Neuronal stem cell (in vitro differentiated cells): ENCODE results near the gene TYR.
A peak's percentile ranks its signal among the peaks of the same experiment; 100 is the strongest.

Experiments used
- DNase-seq: peaks from one replicate; pipeline ENCODE4 v3.0.0-alpha.2; 2013; ENCODE audit warnings: low spot score
- H2AFZ ChIP-seq: one replicate; pipeline ENCODE4 v1.6.1; 2013; ENCODE audit warnings: mild to moderate bottlenecking, low read length, inconsistent platforms
- H2AK5ac ChIP-seq: 2 replicates; pipeline ENCODE4 v1.6.1; 2013; ENCODE audit warnings: low read depth, mild to moderate bottlenecking, inconsistent platforms, low read length, moderate library complexity, mixed read lengths
- H2BK120ac ChIP-seq: 2 replicates; pipeline ENCODE4 v1.6.1; 2013; ENCODE audit warnings: low read depth, mild to moderate bottlenecking, inconsistent platforms, low read length, moderate library complexity, mixed read lengths
- H2BK12ac ChIP-seq: one replicate; pipeline ENCODE4 v1.6.1; 2013; ENCODE audit warnings: low read length, inconsistent platforms
- H2BK15ac ChIP-seq: 2 replicates; pipeline ENCODE4 v1.6.1; 2013; ENCODE audit warnings: mild to moderate bottlenecking, low read length, inconsistent platforms, mixed read lengths
- H2BK5ac ChIP-seq: one replicate; pipeline ENCODE4 v1.6.1; 2013; ENCODE audit warnings: inconsistent platforms, mild to moderate bottlenecking, low read length, moderate library complexity
- H3K14ac ChIP-seq: one replicate; pipeline ENCODE4 v1.6.1; 2013; ENCODE audit warnings: low read length, inconsistent platforms
- H3K18ac ChIP-seq: 2 replicates; pipeline ENCODE4 v1.6.1; 2013; ENCODE audit warnings: low read length, inconsistent platforms
- H3K23ac ChIP-seq: 2 replicates; pipeline ENCODE4 v1.6.1; 2013; ENCODE audit warnings: low read depth, mild to moderate bottlenecking, mixed read lengths, low read length, inconsistent platforms; ENCODE audit not compliant: poor library complexity
- H3K27ac ChIP-seq: replicated peaks from 3 replicates; pipeline ENCODE4 v1.5.1; 2013; ENCODE audit warnings: low read length, inconsistent platforms
- H3K27me3 ChIP-seq, 3 experiments: 2 replicates each; pipeline ENCODE4 v1.6.1; 2013; ENCODE audit warnings: low read length in 3 of 3, mild to moderate bottlenecking in 2 of 3, inconsistent platforms in 1 of 3, low read depth in 1 of 3, mixed read lengths in 1 of 3, moderate library complexity in 1 of 3; ENCODE audit not compliant: control insufficient read depth in 3 of 3, insufficient read depth in 3 of 3
- H3K36me3 ChIP-seq, 2 donors: replicated peaks in 1 of 2; 2 replicates each; pipeline ENCODE4 v1.6.1; 2013; ENCODE audit warnings: low read length in 2 of 2; ENCODE audit not compliant: control insufficient read depth in 2 of 2, insufficient read depth in 2 of 2
- H3K4ac ChIP-seq: 2 replicates; pipeline ENCODE4 v1.6.1; 2013; ENCODE audit warnings: inconsistent platforms, mild to moderate bottlenecking, low read length, moderate library complexity
- H3K4me1 ChIP-seq, 2 donors: 1 replicate in 1 of 2; 2 replicates in 1 of 2; pipeline ENCODE4 v1.6.1; 2013; ENCODE audit warnings: low read length in 2 of 2, low read depth in 1 of 2; ENCODE audit not compliant: control insufficient read depth in 2 of 2, insufficient read depth in 1 of 2
- H3K4me2 ChIP-seq: one replicate; pipeline ENCODE4 v1.6.1; 2013; ENCODE audit warnings: mild to moderate bottlenecking, low read length, inconsistent platforms; ENCODE audit not compliant: insufficient read depth, poor library complexity, severe bottlenecking
- H3K4me3 ChIP-seq, 2 donors: 2 replicates each; pipeline ENCODE4 v1.5.1; 2013; ENCODE audit warnings: low read length in 2 of 2, mild to moderate bottlenecking in 2 of 2, inconsistent platforms in 1 of 2, moderate library complexity in 1 of 2
- H3K79me1 ChIP-seq: one replicate; pipeline ENCODE4 v1.6.1; 2013; ENCODE audit warnings: low read depth, mild to moderate bottlenecking, inconsistent platforms, low read length, moderate library complexity
- H3K9ac ChIP-seq: one replicate; pipeline ENCODE4 v1.6.1; 2013; ENCODE audit warnings: mild to moderate bottlenecking, low read depth, low read length, inconsistent platforms; ENCODE audit not compliant: poor library complexity
- H3K9me3 ChIP-seq, 2 donors: replicated peaks in 1 of 2; 2 replicates each; pipeline versions ENCODE3 to v1.6.1; 2013; ENCODE audit warnings: low read length in 2 of 2, mild to moderate bottlenecking in 2 of 2, inconsistent platforms in 1 of 2, low read depth in 1 of 2, mixed read lengths in 1 of 2, moderate library complexity in 1 of 2; ENCODE audit not compliant: control insufficient read depth in 2 of 2, insufficient read depth in 1 of 2
- H4K8ac ChIP-seq: one replicate; pipeline ENCODE4 v1.6.1; 2013; ENCODE audit warnings: low read depth, mild to moderate bottlenecking, inconsistent platforms, low read length, moderate library complexity
- H4K91ac ChIP-seq: one replicate; pipeline ENCODE4 v1.6.1; 2013; ENCODE audit warnings: low read length, low read depth, mild to moderate bottlenecking, inconsistent platforms; ENCODE audit not compliant: poor library complexity
- WGBS, 2 donors: extraction: QIAGEN DNeasy Blood & Tissue Kit; methylation state at CpG; one replicate each; pipeline ENCODE4 v1.1.7; 2013; ENCODE audit warnings: missing lambda C conversion rate in 2 of 2, mixed read lengths in 1 of 2; ENCODE audit not compliant: insufficient read length in 2 of 2, insufficient replicate concordance in 1 of 2; ENCODE audit errors: extremely low coverage in 2 of 2; 5-methylcytosine and 5-hydroxymethylcytosine counted together

The TYR gene

GRCh38 chr11:89189776-89190175 lies 12.1 kb downstream of the TYR start:
- Histone ChIP-seq H3K14ac (no peak overlapping the region), H3K79me1 (no peaks in the 10 kb centered on the region), H2AFZ (no peak overlapping the region), H3K4me1 (no peaks in the 10 kb centered on the region), H3K9ac (no peak overlapping the region), H3K4me3 (no peak overlapping the region), H3K23ac (no peak overlapping the region), H3K18ac (no peak overlapping the region), H2AK5ac (no peak overlapping the region), H3K4me2 (no peak overlapping the region), H2BK5ac (no peak overlapping the region), H2BK120ac (no peak overlapping the region), H3K4ac (no peak overlapping the region), H4K91ac (no peak overlapping the region), H2BK15ac (no peak overlapping the region), H3K27me3 (no peaks in the 10 kb centered on the region), H3K36me3 (no peaks in the 10 kb centered on the region), H2BK12ac (no peak overlapping the region), H3K27ac (no peak overlapping the region), H3K9me3 (no peaks in the 10 kb centered on the region), H4K8ac (no peak overlapping the region)
- WGBS, 2 donors, result no CpG with 5 or more reads among the region's 2 CpGs
- DNase-seq, result no peak

GRCh38 chr11:89201138-89201537 lies 23.5 kb downstream of the TYR start:
- Histone ChIP-seq H4K91ac (no peak overlapping the region), H2BK5ac (no peak overlapping the region), H3K36me3 (no peaks in the 10 kb centered on the region), H2AFZ (no peak overlapping the region), H2BK120ac (no peak overlapping the region), H2BK12ac (no peak overlapping the region), H3K4ac (no peak overlapping the region), H4K8ac (no peak overlapping the region), H2BK15ac (no peak overlapping the region), H3K4me3 (no peak overlapping the region), H3K27ac (no peak overlapping the region), H3K9me3 (no peaks in the 10 kb centered on the region), H3K79me1 (no peaks in the 10 kb centered on the region), H3K14ac (no peak overlapping the region), H3K23ac (no peak overlapping the region), H2AK5ac (no peak overlapping the region), H3K18ac (no peak overlapping the region), H3K9ac (no peak overlapping the region), H3K4me1 (no peaks in the 10 kb centered on the region), H3K27me3 (no peaks in the 10 kb centered on the region), H3K4me2 (no peak overlapping the region)
- no CpG with 5 or more reads among the region's 1 CpG for WGBS, 2 donors
- DNase-seq, result no peak

GRCh38 chr11:89203814-89204213 lies 26.1 kb downstream of the TYR start:
- no peak overlapping the region for H4K91ac ChIP-seq
- H2AK5ac ChIP-seq, result no peak overlapping the region
- no peaks in the 10 kb centered on the region for H3K4me1 ChIP-seq
- H3K4me2 ChIP-seq, result no peak overlapping the region
- no peak for DNase-seq
- H2BK12ac ChIP-seq, result no peak overlapping the region
- no peak overlapping the region for H3K4ac ChIP-seq
- no peak overlapping the region for H3K9ac ChIP-seq
- H3K27ac ChIP-seq, result no peak overlapping the region
- no peak overlapping the region for H2BK120ac ChIP-seq
- no peaks in the 10 kb centered on the region for H3K9me3 ChIP-seq
- H3K79me1 ChIP-seq, result no peaks in the 10 kb centered on the region
- H4K8ac ChIP-seq, result no peak overlapping the region
- H2BK15ac ChIP-seq, result no peak overlapping the region
- no peaks in the 10 kb centered on the region for H3K36me3 ChIP-seq
- no peak overlapping the region for H3K14ac ChIP-seq
- H3K23ac ChIP-seq, result no peak overlapping the region
- peak overlapping the region; percentile 63 for H2AFZ ChIP-seq
- H2BK5ac ChIP-seq, result no peak overlapping the region
- no peak overlapping the region for H3K4me3 ChIP-seq
- no peak overlapping the region for H3K18ac ChIP-seq
- no peaks in the 10 kb centered on the region for H3K27me3 ChIP-seq

GRCh38 chr11:89205378-89205777 lies 27.7 kb downstream of the TYR start:
- Histone ChIP-seq H3K9ac (no peak overlapping the region), H3K27ac (no peak overlapping the region), H3K4me1 (peaks cover 2 to 3% of the 10 kb centered on the region in 2 donors), H3K14ac (no peak overlapping the region), H4K91ac (no peak overlapping the region), H3K27me3 (no peaks in the 10 kb centered on the region), H2BK5ac (no peak overlapping the region), H3K79me1 (no peaks in the 10 kb centered on the region), H2BK120ac (no peak overlapping the region), H2BK15ac (no peak overlapping the region), H2AK5ac (no peak overlapping the region), H3K4me3 (no peak overlapping the region), H3K23ac (no peak overlapping the region), H2BK12ac (no peak overlapping the region), H4K8ac (no peak overlapping the region), H3K4me2 (no peak overlapping the region), H3K9me3 (peaks cover 0 to 2% of the 10 kb centered on the region in 2 donors), H3K18ac (no peak overlapping the region), H2AFZ (no peak overlapping the region), H3K36me3 (no peaks in the 10 kb centered on the region), H3K4ac (no peak overlapping the region)
- DNase-seq, result no peak
